GM18861 (cell line): ENCODE results near the gene KAZALD1.
A peak's percentile ranks its signal among the peaks of the same experiment; 100 is the strongest.

Experiments used
- ATAC-seq: cut with Tn5 transposase; IDR thresholded peaks from one replicate; pipeline ENCODE4 v1.9.1; 2021; ENCODE audit not compliant: unreplicated experiment

The KAZALD1 gene

GRCh38 chr10:101066896-101067355 is 5.1 kb downstream of the KAZALD1 start:
- no peak for ATAC-seq

- ATAC-seq = peak; percentile 49
These were observed 5.7 kb downstream of the KAZALD1 start for GRCh38 chr10:101067356-101068083.

GRCh38 chr10:101069441-101069840 is 7.7 kb downstream of the KAZALD1 start:
- ATAC-seq = no peak

- no peak for ATAC-seq
These were observed 8.3 kb downstream of the KAZALD1 start for GRCh38 chr10:101070098-101070497.

GRCh38 chr10:101071267-101071884 is 9.6 kb downstream of the KAZALD1 start:
- no peak for ATAC-seq

- ATAC-seq = no peak
These were observed 10.2 kb downstream of the KAZALD1 start for GRCh38 chr10:101071885-101072433.

GRCh38 chr10:101072923-101073322 is 11.1 kb downstream of the KAZALD1 start:
- no peak for ATAC-seq

GRCh38 chr10:101073631-101074030 is 11.8 kb downstream of the KAZALD1 start:
- no peak for ATAC-seq

GRCh38 chr10:101075775-101076174 is 14.0 kb downstream of the KAZALD1 start:
- no peak for ATAC-seq

- no peak for ATAC-seq
These were observed 14.8 kb downstream of the KAZALD1 start for GRCh38 chr10:101076630-101077029.

GRCh38 chr10:101079874-101080273 is 18.1 kb downstream of the KAZALD1 start:
- no peak for ATAC-seq

- ATAC-seq = no peak
These were observed 19.4 kb downstream of the KAZALD1 start for GRCh38 chr10:101080933-101081931.

GRCh38 chr10:101085846-101086245 is 24.1 kb downstream of the KAZALD1 start:
- ATAC-seq = no peak

- ATAC-seq = no peak
These were observed 25.6 kb downstream of the KAZALD1 start for GRCh38 chr10:101087376-101087775.

- ATAC-seq = no peak
These were observed 26.2 kb downstream of the KAZALD1 start for GRCh38 chr10:101087965-101088364.

GRCh38 chr10:101089520-101090299 is 27.9 kb downstream of the KAZALD1 start:
- ATAC-seq = no peak

- ATAC-seq = no peak
These were observed 28.8 kb downstream of the KAZALD1 start for GRCh38 chr10:101090597-101090996.

- ATAC-seq = no peak
These were observed 29.9 kb downstream of the KAZALD1 start for GRCh38 chr10:101091546-101092290.

- no peak for ATAC-seq
These were observed 31.1 kb downstream of the KAZALD1 start for GRCh38 chr10:101092881-101093354.
